Natural killer cell treated with Interleukin-12 subunit alpha and Interleukin-12 subunit beta and Interleukin-15 and Interleukin-18, amount 100 ng/mL, for 72 hours (primary cell): ENCODE measurements around the gene PGAP3. TPM values are rescaled to one million over a fixed set of nuclear protein-coding genes. Genes with fewer than 3 reads are reported as not detected.
A peak's percentile ranks its signal among the peaks of the same experiment; 100 is the strongest.

ENCODE experiments used
- ATAC-seq, 2 donors: fragments of 150-1000 bp; cut with Tn5 transposase in 1 of 2; sonication (Bioruptor Pico), chemical (Tn5 transposase) in 1 of 2; 2 replicates each; pipeline ENCODE4 v1.10.0; 2021
- DNase-seq: peaks from one replicate; pipeline ENCODE4 v3.0.0; 2022; ENCODE audit warnings: low spot score
- H3K27ac Mint-ChIP-seq, 2 donors: 1 replicate in 1 of 2; 2 replicates in 1 of 2; pipeline ENCODE4 v1.8.0; 2022; ENCODE audit warnings: mixed read lengths in 2 of 2, mild to moderate bottlenecking in 1 of 2, moderate library complexity in 1 of 2
- H3K27me3 Mint-ChIP-seq, 2 donors: 1 replicate in 1 of 2; 2 replicates in 1 of 2; pipeline ENCODE4 v1.8.0; 2022; ENCODE audit warnings: mixed read lengths in 2 of 2
- H3K36me3 Mint-ChIP-seq: one replicate; pipeline ENCODE4 v1.8.0; 2022; ENCODE audit warnings: mixed read lengths
- H3K4me1 Mint-ChIP-seq, 2 donors: 1 replicate in 1 of 2; 2 replicates in 1 of 2; pipeline ENCODE4 v1.8.0; 2022; ENCODE audit warnings: low read depth in 2 of 2, mixed read lengths in 2 of 2, mild to moderate bottlenecking in 1 of 2
- H3K4me3 Mint-ChIP-seq: one replicate; pipeline ENCODE4 v1.8.0; 2022; ENCODE audit warnings: mixed read lengths
- H3K9me3 Mint-ChIP-seq: 2 replicates; pipeline ENCODE4 v1.8.0; 2022; ENCODE audit warnings: mixed read lengths
- total RNA-seq, 2 donors: library from RNA; stranded (reverse); gene quantifications; one replicate each; pipeline ENCODE4 v1.2.3, GENCODE V29; 2022

PGAP3 gene
- total RNA-seq, 2 donors from 2014 or later = 8.8 to 13.7 TPM

- no peaks in the 10 kb centered on the region for H3K9me3 Mint-ChIP-seq
- H3K36me3 Mint-ChIP-seq = no peaks in the 10 kb centered on the region
- peaks cover 52 to 58% of the 10 kb centered on the region in 2 donors for H3K4me1 Mint-ChIP-seq
- peak overlapping the region; percentile 10 for H3K4me3 Mint-ChIP-seq
- DNase-seq (no peak), ATAC-seq (no peak)
- H3K27me3 Mint-ChIP-seq = no peaks in the 10 kb centered on the region
- peak overlapping the region; percentile 94 to 98 for H3K27ac Mint-ChIP-seq
Measured at GRCh38 chr17:39677542-39678339, 10.1 kb downstream of the PGAP3 start.

GRCh38 chr17:39677072-39677471 is 10.8 kb downstream of the PGAP3 start:
- no peaks in the 10 kb centered on the region for H3K9me3 Mint-ChIP-seq
- no peaks in the 10 kb centered on the region for H3K36me3 Mint-ChIP-seq
- DNase-seq = no peak
- peaks cover 55 to 58% of the 10 kb centered on the region in 2 donors for H3K4me1 Mint-ChIP-seq
- peak overlapping the region; percentile 10 for H3K4me3 Mint-ChIP-seq
- no peak for ATAC-seq
- H3K27me3 Mint-ChIP-seq = no peaks in the 10 kb centered on the region
- peak overlapping the region; percentile 43 to 94 for H3K27ac Mint-ChIP-seq

GRCh38 chr17:39676198-39676819 is 11.5 kb downstream of the PGAP3 start:
- H3K4me3 Mint-ChIP-seq = peak overlapping the region; percentile 61
- DNase-seq (no peak), ATAC-seq (peak; percentile 71 to 78)
- H3K4me1 Mint-ChIP-seq = peaks cover 55 to 58% of the 10 kb centered on the region in 2 donors
- H3K27ac Mint-ChIP-seq = peak overlapping the region; percentile 55 to 94
- H3K9me3 Mint-ChIP-seq = no peaks in the 10 kb centered on the region
- no peaks in the 10 kb centered on the region for H3K36me3 Mint-ChIP-seq
- no peaks in the 10 kb centered on the region for H3K27me3 Mint-ChIP-seq

GRCh38 chr17:39675390-39676082 is 12.3 kb downstream of the PGAP3 start:
- Mint-ChIP-seq H3K4me1 (peaks cover 50% of the 10 kb centered on the region in 2 donors), H3K27me3 (no peaks in the 10 kb centered on the region)

GRCh38 chr17:39674702-39675389 is 13.0 kb downstream of the PGAP3 start:
- DNase-seq (no peak), ATAC-seq (no peak)
- no peaks in the 10 kb centered on the region for H3K36me3 Mint-ChIP-seq
- no peaks in the 10 kb centered on the region for H3K27me3 Mint-ChIP-seq
- peak overlapping the region in 1 of 2 donors; percentile 45 for H3K27ac Mint-ChIP-seq
- H3K4me3 Mint-ChIP-seq = no peak overlapping the region
- peaks cover 43% of the 10 kb centered on the region in 2 donors for H3K4me1 Mint-ChIP-seq
- H3K9me3 Mint-ChIP-seq = no peaks in the 10 kb centered on the region

More at GRCh38 chr17:39675390-39676082, 12.3 kb downstream of the PGAP3 start:
- no peak for DNase-seq
- Mint-ChIP-seq H3K27ac (peak overlapping the region in 1 of 2 donors; percentile 55), H3K9me3 (no peaks in the 10 kb centered on the region), H3K36me3 (no peaks in the 10 kb centered on the region), H3K4me3 (peak overlapping the region; percentile 61)
- no peak for ATAC-seq

GRCh38 chr17:39674179-39674578 is 13.7 kb downstream of the PGAP3 start:
- Mint-ChIP-seq H3K27ac (no peak overlapping the region), H3K9me3 (no peaks in the 10 kb centered on the region), H3K4me3 (no peak overlapping the region), H3K36me3 (no peaks in the 10 kb centered on the region), H3K27me3 (no peaks in the 10 kb centered on the region), H3K4me1 (peaks cover 36 to 39% of the 10 kb centered on the region in 2 donors)
- no peak for ATAC-seq
- no peak for DNase-seq

- ATAC-seq (no peak), DNase-seq (no peak)
- Mint-ChIP-seq H3K4me1 (peaks cover 34 to 36% of the 10 kb centered on the region in 2 donors), H3K27ac (no peak overlapping the region), H3K9me3 (no peaks in the 10 kb centered on the region), H3K4me3 (no peak overlapping the region), H3K36me3 (no peaks in the 10 kb centered on the region), H3K27me3 (no peaks in the 10 kb centered on the region)
Measured at GRCh38 chr17:39673335-39674081, 14.3 kb downstream of the PGAP3 start.

- H3K27me3 Mint-ChIP-seq = no peaks in the 10 kb centered on the region
- H3K4me1 Mint-ChIP-seq = peaks cover 31 to 33% of the 10 kb centered on the region in 2 donors
- H3K27ac Mint-ChIP-seq = no peak overlapping the region
- no peaks in the 10 kb centered on the region for H3K9me3 Mint-ChIP-seq
- H3K4me3 Mint-ChIP-seq = no peak overlapping the region
- H3K36me3 Mint-ChIP-seq = no peaks in the 10 kb centered on the region
- no peak for ATAC-seq
- no peak for DNase-seq
Measured at GRCh38 chr17:39672522-39673334, 15.1 kb downstream of the PGAP3 start.

- Mint-ChIP-seq H3K27ac (no peak overlapping the region), H3K9me3 (no peaks in the 10 kb centered on the region), H3K27me3 (peaks cover 0 to 2% of the 10 kb centered on the region in 2 donors), H3K4me3 (no peak overlapping the region), H3K36me3 (no peaks in the 10 kb centered on the region), H3K4me1 (peaks cover 25 to 28% of the 10 kb centered on the region in 2 donors)
- DNase-seq (no peak), ATAC-seq (no peak)
Measured at GRCh38 chr17:39671651-39672521, 16.0 kb downstream of the PGAP3 start.

- Mint-ChIP-seq H3K4me3 (no peak overlapping the region), H3K27ac (no peak overlapping the region), H3K9me3 (no peaks in the 10 kb centered on the region), H3K27me3 (peaks cover 0 to 3% of the 10 kb centered on the region in 2 donors), H3K36me3 (no peaks in the 10 kb centered on the region), H3K4me1 (peaks cover 16 to 20% of the 10 kb centered on the region in 2 donors)
- DNase-seq (no peak), ATAC-seq (no peak)
Measured at GRCh38 chr17:39670746-39671145, 17.1 kb downstream of the PGAP3 start.

GRCh38 chr17:39669897-39670735 is 17.7 kb downstream of the PGAP3 start:
- peaks cover 11 to 16% of the 10 kb centered on the region in 2 donors for H3K4me1 Mint-ChIP-seq
- DNase-seq = no peak
- ATAC-seq = no peak
- H3K9me3 Mint-ChIP-seq = no peaks in the 10 kb centered on the region
- H3K36me3 Mint-ChIP-seq = no peaks in the 10 kb centered on the region
- H3K27ac Mint-ChIP-seq = no peak overlapping the region
- no peak overlapping the region for H3K4me3 Mint-ChIP-seq
- H3K27me3 Mint-ChIP-seq = peaks cover 0 to 3% of the 10 kb centered on the region in 2 donors
